OCI-M2 (cell line): Measurements from ENCODE around the gene NHP2.
"Not testable (repeated sequence)": the region's sequence is repeated elsewhere in the genome, so short reads cannot be mapped to it uniquely, and the experiment has no call there.

Source experiments
- DNase-seq: peaks from one replicate; lab custom pipeline; 2025; ENCODE audit not compliant: unreplicated experiment; lab: John Stamatoyannopoulos, UW

NHP2 gene

DNA sequence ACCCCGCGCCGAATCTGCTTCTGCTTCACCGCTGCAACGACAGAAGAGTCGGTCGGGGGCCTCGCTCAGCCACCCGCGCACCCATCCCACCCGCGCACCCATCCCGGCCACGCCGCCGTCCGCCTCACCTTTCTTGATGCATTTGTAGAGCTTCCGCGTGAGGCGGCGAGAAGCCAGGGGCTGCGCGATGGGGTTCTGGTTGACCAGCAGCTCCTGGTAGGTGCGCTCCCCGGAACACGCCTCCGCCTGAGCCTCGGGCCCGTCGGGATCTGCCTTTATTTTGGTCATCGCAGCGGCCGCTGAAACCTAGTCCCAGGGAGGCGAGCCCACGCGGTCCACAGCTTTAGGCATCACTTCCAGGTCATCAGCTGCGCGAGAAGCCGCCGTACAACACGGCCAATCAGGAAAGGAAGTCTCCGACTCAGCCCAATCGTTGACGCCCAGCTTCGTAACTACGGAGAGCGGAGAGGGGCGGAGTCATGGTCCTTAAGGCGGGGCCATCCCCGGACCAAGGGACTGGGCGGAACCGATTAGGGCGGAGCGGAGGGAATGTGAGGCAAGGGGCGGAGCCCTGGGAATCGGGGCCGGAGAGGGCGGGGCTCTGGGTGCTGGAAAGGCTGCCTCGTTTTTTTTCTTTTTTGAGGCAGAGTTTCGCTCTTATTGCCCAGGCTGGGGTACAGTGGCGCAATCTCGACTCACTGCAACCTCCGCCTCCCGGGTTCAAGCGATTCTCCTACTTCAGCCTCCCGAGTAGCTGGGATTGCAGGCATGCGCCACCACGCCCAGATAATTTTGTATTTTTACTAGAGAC, at the start of gene NHP2:
Gene NHP2, minus strand, starts transcription at position 356 of the 811 bp plus-strand sequence. Its CDS starts 68 bp downstream, at position 288.
- DNase-seq: peak; percentile 92

DNA sequence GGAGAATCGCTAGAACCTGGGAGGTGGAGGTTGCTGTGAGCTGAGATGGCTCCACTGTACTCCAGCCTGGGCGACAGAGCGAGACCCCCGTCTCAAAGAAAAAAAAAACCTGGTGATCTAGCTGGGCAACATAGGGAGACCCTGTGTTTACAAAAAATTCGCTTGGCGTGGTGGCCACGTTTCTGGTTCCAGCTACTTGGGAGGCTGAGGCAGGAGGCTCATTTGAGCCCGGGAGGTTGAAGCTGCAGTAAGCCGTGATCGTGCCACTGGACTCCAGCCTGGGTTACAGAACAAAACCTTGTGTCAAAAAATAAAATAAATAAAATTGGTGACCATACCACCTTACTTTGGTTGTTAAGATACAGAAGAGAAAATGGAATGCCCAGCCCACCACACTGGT, 48.9 kb upstream of the NHP2 start:
- DNase-seq: no peak

DNA sequence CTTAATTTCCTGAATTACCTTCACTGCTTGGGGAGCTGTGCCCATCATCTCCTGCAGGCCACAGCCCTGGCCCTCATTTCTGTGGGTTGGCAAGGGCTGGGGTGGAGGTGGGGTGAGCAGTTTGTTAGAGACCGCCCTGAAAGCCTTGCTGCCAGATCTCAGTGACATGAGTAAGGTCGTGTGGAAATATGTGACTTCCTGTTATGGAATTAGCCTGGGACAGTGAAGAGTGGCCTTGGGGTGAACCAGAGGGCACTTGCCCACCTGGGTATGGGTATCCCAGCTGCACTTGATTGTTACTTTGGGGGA, 48.2 kb upstream of the NHP2 start:
- no peak for DNase-seq

DNA sequence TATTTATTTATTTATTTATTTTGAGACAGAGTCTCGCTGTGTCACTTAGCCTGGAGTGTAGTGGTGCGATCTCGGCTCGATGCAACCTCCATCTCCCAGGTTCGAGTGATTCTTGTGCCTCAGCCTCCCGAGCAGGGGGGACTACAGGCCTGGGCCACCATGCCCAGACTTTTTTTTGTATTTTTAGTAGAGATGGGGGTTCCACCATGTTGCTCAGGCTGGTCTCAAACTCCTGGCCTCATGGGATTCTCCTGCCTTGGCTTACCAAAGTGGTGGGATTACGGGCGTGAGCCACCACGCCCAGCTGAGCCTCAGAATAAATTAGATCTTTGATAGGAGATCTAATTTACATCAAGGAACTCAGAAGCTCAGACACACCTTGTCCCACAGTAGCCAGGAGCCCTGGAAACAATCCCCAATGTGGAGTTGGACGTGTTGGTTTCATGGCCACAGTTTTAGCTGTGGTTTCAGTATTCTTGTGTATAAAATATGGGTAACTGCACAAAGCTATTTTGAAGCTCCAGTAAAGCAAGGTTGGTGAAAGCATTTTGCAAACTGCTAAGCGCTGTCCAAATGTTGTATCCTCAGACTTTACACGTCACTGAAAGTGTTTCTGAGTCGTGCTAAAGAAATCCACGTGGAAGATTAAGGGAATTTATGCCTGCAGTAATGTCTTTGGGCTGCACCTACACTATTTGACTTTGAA, 47.7 kb upstream of the NHP2 start:
- DNase-seq: no peak

DNA sequence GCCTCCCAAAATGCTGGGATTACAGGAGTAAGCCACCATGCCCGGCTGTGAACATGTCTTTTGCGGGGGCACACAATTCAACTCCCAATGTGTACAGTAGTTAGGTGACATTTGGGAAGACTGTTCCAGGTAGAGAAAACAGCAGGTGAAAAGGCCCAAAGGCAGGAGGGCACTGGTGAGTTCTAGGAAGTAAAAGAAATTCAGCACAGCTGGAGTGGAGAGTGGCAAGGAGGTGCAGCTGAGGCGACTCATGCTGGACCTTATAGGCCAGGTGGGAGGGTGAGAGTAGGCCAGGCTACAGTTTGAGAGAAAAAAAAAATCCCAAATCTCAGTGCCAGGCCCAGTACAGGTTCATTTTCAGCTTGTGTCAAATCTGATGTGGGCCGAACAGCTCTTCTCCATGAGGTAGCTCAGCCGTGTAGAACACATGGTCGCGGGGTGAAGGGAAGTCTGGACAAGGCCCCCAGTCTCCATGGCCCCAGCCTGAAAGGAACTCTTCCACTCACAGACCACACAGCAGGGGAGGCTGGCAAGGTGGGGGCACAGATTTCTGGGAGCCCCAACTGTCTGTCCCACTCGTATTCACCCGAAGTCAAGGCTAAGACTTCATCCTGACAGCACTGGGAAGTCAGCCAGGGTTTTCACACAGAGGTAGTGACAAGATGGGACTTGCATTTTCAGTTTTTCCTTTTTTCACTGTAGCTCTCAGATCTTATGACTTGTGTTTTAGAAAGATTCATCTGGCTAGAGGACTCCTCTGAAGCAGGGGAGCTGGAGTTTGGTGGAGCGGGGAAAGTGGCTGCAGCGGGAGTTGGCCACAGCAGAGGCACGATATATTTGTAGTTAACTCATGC, 46.1 kb upstream of the NHP2 start:
- DNase-seq: no peak

DNA sequence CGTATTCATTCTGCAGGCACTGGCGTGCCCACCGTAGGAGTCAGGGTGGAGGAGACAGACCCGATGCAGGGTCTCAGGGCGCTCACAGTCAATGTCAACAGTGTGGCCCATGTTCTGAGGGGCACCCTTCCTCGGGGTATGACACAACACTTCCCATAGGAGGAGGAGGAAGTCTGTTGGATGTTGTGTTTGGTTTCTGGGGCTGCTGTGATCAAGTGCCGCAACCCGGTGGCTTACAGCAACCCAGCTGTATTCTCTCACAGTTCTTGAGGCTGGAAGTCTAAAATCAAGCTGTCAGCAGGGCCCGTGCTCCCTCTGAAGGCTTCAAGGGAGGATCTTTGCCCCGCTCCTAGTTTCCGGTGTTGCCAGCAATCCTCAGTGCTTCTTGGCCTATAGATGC, 45.0 kb upstream of the NHP2 start:
- DNase-seq: no peak

DNA sequence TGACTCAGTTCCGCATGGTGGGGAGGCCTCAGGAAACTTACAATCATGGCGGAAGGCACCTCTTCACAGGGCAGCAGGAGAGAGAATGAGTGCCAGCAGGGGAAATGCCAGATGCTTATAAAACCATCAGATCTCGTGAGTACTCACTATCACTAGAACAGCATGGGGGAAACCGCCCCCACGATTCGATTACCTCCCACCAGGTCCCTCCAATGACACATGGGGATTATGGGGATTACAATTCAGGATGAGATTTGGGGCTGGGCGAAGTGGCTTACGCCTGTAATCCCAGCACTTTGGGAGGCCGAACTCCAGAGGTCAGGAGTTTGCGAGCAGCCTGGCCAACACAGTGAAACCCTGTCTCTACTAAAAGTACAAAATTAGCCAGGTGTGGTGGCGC, 44.5 kb upstream of the NHP2 start:
- DNase-seq: not testable (repeated sequence)

DNA sequence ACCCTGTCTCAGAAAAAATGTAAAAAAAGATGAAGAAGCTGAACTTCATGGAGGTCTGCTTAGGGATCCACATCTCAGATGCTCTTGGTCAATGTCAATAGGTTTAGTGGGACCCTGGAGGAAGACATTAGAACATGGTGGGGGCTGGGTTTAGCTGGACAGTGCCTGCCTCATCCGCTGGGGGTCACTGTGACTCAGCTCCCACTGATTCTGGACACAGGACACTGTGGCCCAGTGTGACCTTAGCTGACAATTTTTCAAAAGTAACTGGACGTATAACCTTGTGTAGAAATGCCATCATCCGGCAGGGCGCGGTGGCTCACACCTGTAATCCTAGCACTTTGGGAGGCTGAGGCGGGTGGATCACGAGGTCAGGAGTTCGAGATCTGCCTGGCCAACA, 43.3 kb upstream of the NHP2 start:
- DNase-seq: no peak

DNA sequence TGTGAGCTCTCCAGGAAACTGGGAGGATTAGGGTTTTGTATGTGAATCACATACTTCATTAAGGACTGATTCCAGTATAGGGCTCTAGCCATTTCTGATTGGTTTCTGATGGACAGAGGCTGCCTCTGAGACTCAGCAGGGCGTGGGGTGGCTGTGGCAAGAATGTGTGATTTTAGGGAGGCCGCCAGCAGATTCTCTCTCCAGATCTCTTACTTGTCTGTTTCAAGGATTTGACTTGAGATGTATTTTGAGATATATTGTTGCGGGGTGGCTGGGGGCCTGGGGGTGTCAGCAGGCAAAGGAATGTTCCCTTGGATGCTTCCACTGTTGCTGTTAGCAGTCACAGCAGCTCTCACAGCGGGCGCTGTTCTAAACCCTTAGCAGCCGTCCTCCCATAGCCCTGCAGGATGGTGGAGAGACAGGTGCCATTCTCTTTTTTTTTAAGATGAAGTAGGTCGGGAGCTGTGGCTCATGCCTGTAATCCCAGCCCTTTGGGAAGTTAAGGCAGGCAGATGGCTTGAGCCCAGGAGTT, 42.7 kb upstream of the NHP2 start:
- no peak for DNase-seq

DNA sequence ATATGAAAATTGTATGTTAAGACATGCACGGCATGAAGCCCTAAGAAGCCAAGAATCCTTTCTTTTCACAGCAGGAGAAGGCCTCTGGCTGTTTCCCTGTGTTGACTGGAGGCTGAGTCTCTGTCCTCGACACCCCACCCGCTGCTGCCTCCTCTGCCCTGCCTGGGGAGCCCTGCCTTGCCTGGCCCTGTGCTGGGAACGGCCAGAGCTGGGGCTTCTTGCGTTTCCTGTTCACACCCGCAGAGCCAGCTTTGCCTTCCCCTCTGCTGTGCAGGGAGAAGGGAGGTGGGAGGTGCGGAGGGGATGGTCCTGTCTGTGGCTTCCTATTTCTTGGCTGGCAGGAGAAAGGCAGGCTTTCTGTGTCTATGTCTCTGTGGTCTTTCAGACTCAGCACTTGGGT, 40.3 kb upstream of the NHP2 start:
- no peak for DNase-seq

DNA sequence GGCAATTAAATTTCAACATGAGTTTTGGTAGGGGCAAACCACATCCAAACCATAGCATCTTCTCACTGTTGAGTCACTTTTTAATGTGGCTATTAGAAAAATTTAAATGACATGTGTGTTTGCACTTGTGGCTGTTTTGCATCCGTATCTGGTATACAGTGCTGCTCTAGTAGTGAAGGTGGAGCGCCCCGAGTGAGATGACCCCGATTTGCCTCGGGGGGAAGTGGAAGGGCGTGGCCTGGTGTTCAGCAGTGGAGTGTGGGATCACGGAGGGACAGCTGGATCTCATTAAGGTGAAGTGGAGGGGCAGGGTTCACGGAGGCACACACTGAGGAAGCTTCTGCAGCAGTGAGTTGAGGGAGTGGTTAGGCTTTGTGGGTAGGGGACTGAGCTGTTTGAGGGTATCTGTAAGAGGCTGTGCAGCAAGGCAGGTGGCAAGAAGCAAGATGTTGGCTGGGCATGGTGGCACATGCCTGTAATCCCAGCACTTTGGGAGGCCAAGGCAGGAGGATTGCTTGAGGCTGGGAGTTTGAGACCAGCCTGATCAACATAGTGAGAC, 39.6 kb upstream of the NHP2 start:
- DNase-seq: no peak

DNA sequence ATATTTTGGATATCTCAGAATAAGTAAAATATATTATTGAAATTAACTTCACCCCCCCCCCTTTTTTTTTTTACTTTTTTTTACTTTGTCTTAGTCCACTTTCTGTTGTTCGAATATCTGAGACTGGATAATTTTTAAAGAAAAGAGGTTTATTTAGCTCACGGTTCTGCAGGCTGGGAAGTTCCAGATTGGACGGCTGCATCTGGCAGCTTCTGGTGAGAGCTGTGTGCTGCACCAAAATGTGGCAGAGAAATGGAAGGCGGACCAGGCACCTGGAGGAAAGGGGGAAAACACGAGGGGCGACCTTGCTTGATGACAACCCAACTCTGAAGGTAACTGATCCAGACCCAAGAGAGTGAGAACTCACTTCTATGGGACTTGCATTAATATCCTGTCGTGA, 39.1 kb upstream of the NHP2 start:
- no peak for DNase-seq

DNA sequence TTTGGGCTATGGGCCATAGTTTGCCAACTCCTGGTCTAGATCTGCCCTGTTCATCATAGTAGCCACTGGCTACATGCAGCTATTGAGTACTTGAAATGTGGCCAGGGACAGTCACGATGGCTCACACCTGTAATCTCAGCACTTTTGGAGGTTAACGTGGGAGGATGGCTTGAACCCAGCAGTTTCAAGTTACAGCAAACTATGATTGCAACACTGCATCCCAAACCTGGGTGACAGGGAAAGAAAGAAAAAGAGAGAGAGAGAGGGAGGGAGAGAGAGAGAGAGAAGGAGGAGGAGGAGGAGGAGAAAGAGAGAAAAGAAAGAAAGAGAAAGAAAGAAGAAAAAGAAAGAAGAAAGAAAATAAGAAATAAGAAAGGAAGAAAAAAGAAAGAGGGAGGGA, 38.6 kb upstream of the NHP2 start:
- DNase-seq: no peak

DNA sequence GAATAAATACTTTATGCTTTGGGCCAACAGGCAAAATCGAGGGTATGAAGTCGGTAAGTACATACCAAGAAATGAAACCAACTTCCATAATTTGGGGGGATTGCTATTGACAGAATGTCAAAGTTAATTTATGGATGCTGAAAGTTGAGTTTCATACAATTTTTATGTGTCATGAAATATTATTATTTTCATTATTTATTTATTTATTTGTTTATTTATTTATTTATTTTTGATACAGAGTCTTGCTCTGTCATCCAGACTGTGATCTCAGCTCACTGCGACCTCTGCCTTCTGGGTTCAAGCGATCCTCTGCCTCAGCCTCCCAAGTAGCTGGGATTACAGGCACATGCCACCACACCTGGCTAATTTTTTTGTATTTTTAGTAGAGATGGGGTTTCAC, 38.0 kb upstream of the NHP2 start:
- DNase-seq: no peak

DNA sequence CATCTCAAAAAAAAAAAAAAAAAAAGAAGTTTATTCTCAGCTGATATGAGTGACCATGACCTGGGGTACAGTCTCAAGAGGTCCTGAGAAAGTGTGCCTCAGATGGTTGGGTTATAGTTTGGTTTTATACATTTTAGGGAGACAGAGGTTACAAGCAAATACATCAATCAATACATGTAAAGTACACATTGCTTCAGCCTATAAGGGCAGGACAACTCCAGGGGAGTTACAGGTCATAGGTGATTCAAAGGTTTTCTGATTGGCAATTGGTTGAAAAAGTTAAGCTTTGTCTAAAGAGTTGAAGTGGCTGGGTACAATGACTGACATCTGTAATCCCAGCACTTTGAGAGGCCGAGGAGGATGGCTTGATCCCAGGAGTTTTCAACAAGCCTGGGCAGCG, 35.7 kb upstream of the NHP2 start:
- DNase-seq: no peak

DNA sequence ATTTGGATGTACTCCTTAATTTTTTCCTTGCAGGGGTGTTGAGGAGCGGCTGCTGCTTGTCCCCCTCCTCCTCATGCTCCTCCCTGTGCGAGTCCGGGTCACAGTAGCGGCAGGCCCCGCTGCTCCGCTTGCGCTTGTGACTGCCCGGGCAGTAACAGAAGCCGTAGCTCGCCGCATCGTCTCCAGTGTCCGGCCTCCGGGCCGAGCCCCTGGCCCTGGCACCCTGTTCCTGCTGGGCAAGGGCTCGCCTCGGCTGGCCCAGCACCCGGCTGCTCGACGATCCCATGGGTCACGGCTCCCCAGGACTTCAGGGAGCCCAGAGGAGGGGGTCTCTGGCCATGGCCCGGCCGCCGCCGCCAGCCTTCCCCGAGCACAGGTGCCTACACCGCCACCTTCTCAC, 33.3 kb upstream of the NHP2 start, which contains the start of gene GMCL2:
Gene GMCL2, minus strand, starts transcription at position 358 of the 400 bp plus-strand sequence. Its CDS starts 72 bp downstream, at position 286.
- no peak for DNase-seq

DNA sequence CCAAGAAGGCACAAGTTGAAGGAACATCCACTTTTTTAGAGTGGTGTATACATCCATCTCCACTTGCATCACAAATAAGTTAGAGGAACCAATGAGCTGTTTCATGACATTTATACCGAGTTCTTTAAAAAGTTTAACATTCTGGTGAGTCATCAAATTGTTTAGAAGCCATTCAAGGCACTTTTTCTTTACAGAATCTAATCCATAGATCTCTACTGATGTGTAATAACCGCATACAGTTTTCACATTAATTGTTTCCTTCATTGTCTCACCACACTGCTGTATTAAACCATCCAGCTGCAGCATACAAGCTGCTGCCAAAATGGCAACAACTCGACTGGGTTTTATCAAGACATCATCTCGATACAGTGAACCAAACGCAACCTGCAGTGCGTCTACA, 32.7 kb upstream of the NHP2 start:
- DNase-seq: no peak

DNA sequence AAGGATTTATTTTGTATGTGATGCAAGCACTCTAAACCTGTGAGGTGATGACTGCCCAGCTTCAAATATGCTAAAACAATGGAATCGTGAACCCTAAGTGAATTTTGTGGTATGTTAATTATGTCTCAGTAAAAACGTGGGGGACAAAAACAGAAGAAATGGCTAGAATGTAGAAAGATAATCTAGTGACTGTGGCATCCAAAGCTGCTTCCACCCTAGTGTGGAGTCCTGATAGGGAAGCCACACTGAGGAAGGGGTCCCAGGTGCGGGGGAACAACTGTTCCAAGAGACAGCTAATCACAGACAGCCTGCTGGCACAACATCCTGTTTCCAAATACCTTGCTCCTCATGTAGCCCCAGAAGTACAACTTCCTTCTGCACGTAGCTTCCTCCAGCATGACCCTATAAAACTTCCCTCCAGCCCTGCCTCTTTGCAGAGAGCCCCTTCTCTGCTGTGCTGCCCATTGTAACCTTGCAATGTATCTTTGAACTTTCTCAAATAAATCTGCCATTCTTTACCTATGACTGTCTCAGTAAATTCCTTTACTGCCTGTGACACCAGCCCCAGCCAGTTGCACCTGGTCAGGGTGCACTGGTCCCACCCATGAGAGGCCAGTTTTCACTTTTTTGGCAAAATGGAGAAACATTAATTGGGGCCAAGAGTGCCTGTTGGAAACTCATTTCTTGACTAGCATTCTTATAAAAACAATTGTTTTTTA, 28.6 kb upstream of the NHP2 start:
- DNase-seq: peak; percentile 76

DNA sequence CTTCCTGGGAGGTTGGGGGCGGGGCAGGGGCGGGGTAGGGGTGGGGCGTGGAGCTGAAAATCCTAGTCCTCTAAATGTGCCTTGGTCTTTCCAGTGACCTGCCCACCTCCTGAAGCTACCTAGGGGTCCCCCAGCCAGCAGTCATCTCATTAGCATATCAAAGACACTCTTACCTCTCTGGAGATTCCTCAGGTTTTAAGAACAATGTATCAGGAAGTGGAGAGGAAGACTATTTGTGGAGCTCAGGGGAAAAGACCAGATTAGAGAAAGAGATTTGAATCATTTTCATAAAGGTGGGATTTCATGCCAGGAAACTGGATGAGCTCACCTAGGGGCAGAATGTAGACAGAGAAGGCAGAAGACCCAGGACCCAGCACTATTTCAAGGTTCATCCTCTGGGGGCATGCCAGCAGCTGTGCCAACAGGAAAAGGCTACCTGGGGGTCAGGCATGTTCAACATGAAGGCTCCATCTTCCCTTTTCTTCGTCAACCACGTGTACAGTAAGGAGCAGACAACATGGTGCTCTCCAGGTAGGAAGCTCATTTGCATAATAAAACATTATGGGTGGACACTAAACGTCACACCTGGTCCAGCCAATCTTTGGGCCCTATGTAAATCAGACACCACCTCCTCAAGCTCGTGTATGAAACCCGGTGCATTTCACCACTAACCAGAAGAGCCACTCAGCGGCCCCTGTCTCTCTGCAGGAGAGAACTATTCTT, 26.6 kb upstream of the NHP2 start:
- no peak for DNase-seq

DNA sequence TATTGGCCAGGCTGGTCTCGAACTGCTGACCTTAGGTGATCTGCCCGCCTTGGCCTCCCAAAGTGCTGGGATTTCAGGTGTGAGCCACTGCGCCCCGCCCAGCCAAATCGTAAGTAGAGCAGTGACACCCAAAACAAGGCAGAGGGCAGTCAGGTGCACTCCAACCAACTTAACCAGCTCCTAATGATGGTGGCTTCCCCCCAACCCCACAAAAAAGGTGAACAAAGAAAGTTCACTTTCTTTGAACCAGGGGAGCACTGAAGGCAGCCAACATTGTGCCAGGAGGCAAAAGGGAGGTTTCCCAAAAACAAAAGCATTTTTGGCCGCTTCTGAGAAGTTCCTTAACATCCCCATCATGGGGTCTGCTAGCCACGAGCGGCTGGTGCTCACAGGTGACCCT, 23.9 kb upstream of the NHP2 start:
- DNase-seq: no peak
